ENCODE data around the gene MBP. TPM values are rescaled to one million over a fixed set of nuclear protein-coding genes. Genes with fewer than 3 reads are reported as not detected.

Gene MBP
- total RNA-seq, 1 donor from 2014 or later: 14.5 TPM

DNA sequence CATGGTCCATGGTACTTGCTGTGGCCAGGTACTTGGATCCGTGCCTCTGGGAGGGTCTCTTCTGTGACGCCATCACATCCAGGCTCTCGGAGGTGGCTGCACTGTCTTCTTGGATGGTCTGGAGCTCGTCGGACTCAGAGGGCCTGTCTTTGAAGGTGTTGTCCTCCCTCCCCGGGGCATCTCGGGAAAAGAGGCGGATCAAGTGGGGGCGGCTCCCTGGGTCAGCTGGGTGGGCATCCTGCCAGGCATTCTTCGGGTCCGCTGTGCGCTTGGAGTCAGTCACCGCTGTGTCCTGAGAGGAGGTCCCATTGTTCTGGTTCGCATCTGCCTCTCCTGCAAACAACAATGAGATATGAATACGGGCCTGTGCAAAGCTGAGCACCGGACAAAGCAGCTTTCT is 115.6 kb downstream of the MBP start:
- Mint-ChIP-seq H3K27me3 (no peaks in the 10 kb centered on the region), H3K36me3 (peaks cover 6% of the 10 kb centered on the region), H3K4me1 (ENCODE audit: unreplicated experiment) (peaks cover 5% of the 10 kb centered on the region), H3K4me3 (no peak overlapping the region), H3K27ac (no peak overlapping the region), H3K9me3 (no peaks in the 10 kb centered on the region)
- TF ChIP-seq, protein P1, sequence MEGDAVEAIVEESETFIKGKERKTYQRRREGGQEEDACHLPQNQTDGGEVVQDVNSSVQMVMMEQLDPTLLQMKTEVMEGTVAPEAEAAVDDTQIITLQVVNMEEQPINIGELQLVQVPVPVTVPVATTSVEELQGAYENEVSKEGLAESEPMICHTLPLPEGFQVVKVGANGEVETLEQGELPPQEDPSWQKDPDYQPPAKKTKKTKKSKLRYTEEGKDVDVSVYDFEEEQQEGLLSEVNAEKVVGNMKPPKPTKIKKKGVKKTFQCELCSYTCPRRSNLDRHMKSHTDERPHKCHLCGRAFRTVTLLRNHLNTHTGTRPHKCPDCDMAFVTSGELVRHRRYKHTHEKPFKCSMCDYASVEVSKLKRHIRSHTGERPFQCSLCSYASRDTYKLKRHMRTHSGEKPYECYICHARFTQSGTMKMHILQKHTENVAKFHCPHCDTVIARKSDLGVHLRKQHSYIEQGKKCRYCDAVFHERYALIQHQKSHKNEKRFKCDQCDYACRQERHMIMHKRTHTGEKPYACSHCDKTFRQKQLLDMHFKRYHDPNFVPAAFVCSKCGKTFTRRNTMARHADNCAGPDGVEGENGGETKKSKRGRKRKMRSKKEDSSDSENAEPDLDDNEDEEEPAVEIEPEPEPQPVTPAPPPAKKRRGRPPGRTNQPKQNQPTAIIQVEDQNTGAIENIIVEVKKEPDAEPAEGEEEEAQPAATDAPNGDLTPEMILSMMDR (conservative IDR thresholded peaks at IDR 0.05): no peak
- no peak for DNase-seq (ENCODE audit: extremely low spot score, unreplicated experiment)

DNA sequence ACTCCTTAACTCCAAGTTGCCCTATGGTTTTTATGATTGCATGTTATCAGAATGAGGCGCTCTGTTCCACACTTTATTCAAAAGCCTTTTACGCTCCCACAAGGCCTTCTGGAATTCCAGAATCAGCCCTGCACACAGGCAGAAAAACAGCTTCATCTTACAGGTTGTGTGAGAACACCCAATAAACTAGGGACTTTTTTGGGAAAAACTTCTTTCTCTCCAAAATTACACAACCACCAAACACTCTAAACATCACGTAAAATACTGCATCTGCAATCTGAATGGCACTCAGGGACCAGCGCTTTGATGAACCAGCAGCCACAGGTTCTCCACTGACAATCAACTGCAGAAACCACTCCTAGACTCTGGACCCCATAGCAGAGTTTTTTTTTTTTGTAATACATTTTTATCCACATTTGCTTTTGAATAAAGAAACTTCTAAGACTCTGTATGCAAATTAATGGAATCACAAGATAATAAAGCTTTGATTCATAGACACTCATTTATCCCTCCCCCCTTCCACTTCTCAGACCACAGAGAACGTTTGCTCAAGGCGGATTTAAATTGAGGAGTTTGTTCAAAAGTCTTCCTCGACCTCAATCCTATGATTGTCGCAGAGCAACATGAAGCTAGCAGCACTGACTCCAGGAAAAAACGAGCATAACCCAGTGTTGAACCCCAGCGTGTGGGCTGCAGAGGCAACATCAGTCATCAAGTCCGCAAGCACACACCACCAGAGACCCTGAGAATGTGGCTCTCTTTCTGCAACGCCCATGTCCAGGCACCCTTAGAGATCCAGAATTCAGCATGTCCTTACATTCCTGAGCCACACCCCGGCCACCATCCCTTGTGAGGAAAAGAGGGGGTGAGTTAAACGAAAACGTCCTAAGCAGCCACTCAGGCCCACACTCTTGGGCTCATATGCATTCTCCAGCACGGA is 116.5 kb downstream of the MBP start:
- TF ChIP-seq, protein P1 (conservative IDR thresholded peaks at IDR 0.05): no peak
- no peak overlapping the region for H3K4me3 Mint-ChIP-seq
- no peak for DNase-seq (ENCODE audit: extremely low spot score, unreplicated experiment)
- no peaks in the 10 kb centered on the region for H3K9me3 Mint-ChIP-seq
- H3K27me3 Mint-ChIP-seq: no peaks in the 10 kb centered on the region
- H3K4me1 Mint-ChIP-seq (ENCODE audit: unreplicated experiment): peaks cover 5% of the 10 kb centered on the region
- peaks cover 9% of the 10 kb centered on the region for H3K36me3 Mint-ChIP-seq
- H3K27ac Mint-ChIP-seq: no peak overlapping the region

DNA sequence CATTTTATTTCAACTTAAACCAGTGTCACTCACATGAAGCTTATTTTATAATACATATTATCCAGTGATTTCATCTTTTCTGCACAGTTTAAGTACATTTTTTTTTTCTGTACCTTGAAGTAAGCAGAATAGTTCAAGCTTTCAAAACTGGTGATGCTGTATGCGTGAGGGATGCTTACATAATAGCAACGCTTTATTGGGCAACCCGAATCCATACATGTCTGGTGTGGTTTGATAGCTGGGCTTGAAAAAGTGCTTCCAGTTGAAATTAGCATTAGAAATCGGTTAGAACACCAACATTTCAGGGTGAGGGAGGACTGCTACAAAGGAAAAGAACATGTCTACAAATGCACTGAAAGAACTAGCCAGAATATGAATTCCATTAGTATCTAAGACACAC is 117.4 kb downstream of the MBP start:
- Mint-ChIP-seq H3K27me3 (no peaks in the 10 kb centered on the region), H3K4me3 (no peak overlapping the region), H3K27ac (no peak overlapping the region), H3K4me1 (ENCODE audit: unreplicated experiment) (peaks cover 5% of the 10 kb centered on the region), H3K9me3 (no peaks in the 10 kb centered on the region), H3K36me3 (peaks cover 9% of the 10 kb centered on the region)
- no peak for DNase-seq (ENCODE audit: extremely low spot score, unreplicated experiment)
- TF ChIP-seq, protein P1 (conservative IDR thresholded peaks at IDR 0.05): no peak

DNA sequence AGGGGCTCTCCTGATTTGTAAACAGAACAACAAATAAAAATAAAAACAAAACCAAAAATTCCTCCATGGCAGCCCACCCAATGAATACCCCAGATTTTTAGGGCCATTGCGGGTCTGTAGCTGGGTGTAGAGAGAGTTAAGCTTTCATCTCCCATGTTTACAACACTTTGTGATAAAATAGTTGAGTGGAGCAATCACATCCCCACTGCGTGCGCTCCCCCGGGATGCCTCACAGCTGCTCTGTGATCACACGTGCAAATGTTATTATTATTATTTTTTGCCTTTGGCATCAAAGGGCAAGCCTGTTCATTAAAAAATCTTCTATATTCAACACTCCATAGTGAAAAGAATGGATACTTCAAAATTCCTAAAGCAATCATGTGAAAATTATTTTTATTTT is 118.0 kb downstream of the MBP start:
- no peak overlapping the region for H3K27ac Mint-ChIP-seq

DNA sequence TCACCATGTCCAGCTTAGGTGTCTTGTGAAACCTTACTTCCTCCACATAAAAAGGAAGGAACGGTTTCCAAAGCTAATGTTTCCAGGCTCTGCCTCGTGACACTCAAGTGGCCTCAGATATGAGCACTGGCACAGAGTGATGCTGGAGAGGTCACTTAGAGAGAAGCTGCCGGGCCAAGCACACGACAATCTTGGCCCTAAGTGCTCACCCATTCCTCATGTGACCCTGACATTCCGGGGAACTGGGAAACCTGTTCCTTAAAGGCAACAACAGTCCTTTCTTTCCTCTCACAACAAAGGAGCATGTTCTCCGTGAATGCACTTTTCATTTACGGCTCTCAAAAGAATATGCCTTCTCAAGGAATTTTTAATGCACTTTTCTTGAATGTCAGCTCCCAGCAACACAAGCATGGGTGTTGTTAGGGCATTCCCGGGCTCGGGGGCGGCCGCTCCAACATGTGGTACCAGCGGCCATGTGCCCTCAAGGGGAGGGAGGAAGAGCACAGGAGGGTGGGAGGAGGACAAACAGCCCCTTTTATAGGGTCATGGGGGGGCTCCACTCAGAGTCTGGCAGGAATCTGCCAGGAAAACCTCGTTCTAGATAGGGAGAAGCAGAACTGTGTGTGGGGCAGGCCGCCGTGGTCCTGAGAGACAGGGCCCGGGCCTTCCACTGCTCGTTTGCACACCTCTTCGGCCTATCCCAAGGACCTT is 118.6 kb downstream of the MBP start:
- H3K4me3 Mint-ChIP-seq: no peak overlapping the region
- no peak for DNase-seq (ENCODE audit: extremely low spot score, unreplicated experiment)
- no peaks in the 10 kb centered on the region for H3K27me3 Mint-ChIP-seq
- peaks cover 6% of the 10 kb centered on the region for H3K36me3 Mint-ChIP-seq
- no peak overlapping the region for H3K27ac Mint-ChIP-seq
- H3K9me3 Mint-ChIP-seq: no peaks in the 10 kb centered on the region
- TF ChIP-seq, protein P1 (conservative IDR thresholded peaks at IDR 0.05): no peak
- peaks cover 10% of the 10 kb centered on the region for H3K4me1 Mint-ChIP-seq (ENCODE audit: unreplicated experiment)

More for the DNA sequence above, 118.0 kb downstream of the MBP start:
- TF ChIP-seq, protein P1 (conservative IDR thresholded peaks at IDR 0.05): no peak
- DNase-seq (ENCODE audit: extremely low spot score, unreplicated experiment): no peak
- Mint-ChIP-seq H3K9me3 (no peaks in the 10 kb centered on the region), H3K36me3 (peaks cover 8% of the 10 kb centered on the region), H3K4me3 (no peak overlapping the region), H3K4me1 (ENCODE audit: unreplicated experiment) (peaks cover 10% of the 10 kb centered on the region), H3K27me3 (no peaks in the 10 kb centered on the region)
